ENCODE data around the gene AQP12A. TPM values are rescaled to one million over a fixed set of nuclear protein-coding genes. Genes with fewer than 3 reads are reported as not detected.

AQP12A gene
- total and polyA plus RNA-seq, 2 donors (not counting 1 experiment from before 2014, with no cell fraction given): not detected

DNA sequence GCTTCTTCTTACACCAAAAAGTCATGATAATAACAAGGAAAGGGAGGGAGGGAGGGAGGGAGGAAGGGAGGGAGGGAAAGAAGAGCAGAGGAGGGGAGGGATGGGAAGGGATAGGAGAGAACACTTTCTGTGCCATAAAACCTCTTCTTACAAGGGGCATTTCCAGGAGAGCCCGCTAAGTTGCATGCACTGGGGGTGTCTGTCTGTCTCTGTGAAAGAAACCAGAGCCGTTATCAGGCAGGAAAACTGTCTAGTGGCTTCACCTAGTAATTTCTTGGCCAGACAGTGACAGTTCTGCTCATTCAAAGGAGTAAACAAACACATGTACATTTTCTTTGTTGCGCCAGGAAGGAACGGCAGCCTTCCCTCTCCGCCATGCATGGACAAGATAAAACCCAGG lies 45.8 kb downstream of the AQP12A start:
- no peaks in the 10 kb centered on the region for H4K20me1 ChIP-seq (ENCODE audit: control insufficient read depth, extremely low read depth, insufficient read depth, low read length)
- no peak overlapping the region for H3K4me2 ChIP-seq (ENCODE audit: extremely low read depth, insufficient read depth, low read length)
- no peaks in the 10 kb centered on the region for H3K36me3 ChIP-seq (ENCODE audit: control insufficient read depth, insufficient read depth, low read length)
- TF ChIP-seq, protein P1, sequence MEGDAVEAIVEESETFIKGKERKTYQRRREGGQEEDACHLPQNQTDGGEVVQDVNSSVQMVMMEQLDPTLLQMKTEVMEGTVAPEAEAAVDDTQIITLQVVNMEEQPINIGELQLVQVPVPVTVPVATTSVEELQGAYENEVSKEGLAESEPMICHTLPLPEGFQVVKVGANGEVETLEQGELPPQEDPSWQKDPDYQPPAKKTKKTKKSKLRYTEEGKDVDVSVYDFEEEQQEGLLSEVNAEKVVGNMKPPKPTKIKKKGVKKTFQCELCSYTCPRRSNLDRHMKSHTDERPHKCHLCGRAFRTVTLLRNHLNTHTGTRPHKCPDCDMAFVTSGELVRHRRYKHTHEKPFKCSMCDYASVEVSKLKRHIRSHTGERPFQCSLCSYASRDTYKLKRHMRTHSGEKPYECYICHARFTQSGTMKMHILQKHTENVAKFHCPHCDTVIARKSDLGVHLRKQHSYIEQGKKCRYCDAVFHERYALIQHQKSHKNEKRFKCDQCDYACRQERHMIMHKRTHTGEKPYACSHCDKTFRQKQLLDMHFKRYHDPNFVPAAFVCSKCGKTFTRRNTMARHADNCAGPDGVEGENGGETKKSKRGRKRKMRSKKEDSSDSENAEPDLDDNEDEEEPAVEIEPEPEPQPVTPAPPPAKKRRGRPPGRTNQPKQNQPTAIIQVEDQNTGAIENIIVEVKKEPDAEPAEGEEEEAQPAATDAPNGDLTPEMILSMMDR (conservative IDR thresholded peaks at IDR 0.05 in 1 of 2, IDR thresholded peaks at IDR 0.05 in 1 of 2; ENCODE audit: low read depth in 1 of 2, low read length in 2 of 2): no peak
- TF ChIP-seq EZH2 (IDR thresholded peaks at IDR 0.05; ENCODE audit: low read length, missing control alignments): no peak
- no peaks in the 10 kb centered on the region for H3K27me3 ChIP-seq (ENCODE audit: control insufficient read depth, insufficient read depth, low read length)
- H3K9me3 ChIP-seq (ENCODE audit: control insufficient read depth, insufficient read depth, low read depth, low read length): no peaks in the 10 kb centered on the region
- H3K4me1 ChIP-seq (ENCODE audit: control insufficient read depth, extremely low read depth, insufficient read depth, low read length): no peaks in the 10 kb centered on the region
- no peak overlapping the region for H3K4me3 ChIP-seq (replicated peaks in 1 of 4; ENCODE audit: control extremely low read depth in 1 of 4, insufficient read depth in 1 of 4, low read depth in 3 of 4, low read length in 4 of 4)
- no peak overlapping the region for H3K27ac ChIP-seq (ENCODE audit: insufficient read depth, low read length)
- no peak overlapping the region for H3K9ac ChIP-seq (ENCODE audit: insufficient read depth, low read length)
- no peak overlapping the region for H2AFZ ChIP-seq (ENCODE audit: low read length)
- DNase-seq (ENCODE audit: low read depth in 2 of 2): no peak
- no peaks in the 10 kb centered on the region for H3K79me2 ChIP-seq (ENCODE audit: control insufficient read depth, insufficient read depth, low read length)

DNA sequence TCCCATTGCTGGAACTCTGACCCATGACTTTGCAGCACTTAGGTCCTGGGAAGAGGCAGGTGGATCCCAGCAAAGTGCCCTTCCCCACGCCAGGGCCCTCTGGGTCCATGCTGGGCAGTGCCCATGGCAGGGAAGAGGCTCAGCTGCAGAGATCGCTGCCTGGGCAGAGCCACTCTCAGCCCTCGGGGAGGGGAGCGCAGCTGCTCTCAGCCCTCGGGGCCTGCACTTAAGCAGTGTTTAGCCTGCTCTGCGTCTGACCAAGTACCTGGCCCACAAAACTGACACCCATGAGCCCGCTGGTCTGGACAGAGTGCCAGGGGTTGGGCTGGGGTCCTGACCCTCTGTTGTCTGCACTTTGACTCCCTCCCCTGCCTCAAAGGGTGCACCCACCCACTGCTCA lies 46.3 kb downstream of the AQP12A start:
- Histone ChIP-seq H3K79me2 (ENCODE audit: control insufficient read depth, insufficient read depth, low read length) (no peaks in the 10 kb centered on the region), H3K36me3 (ENCODE audit: control insufficient read depth, insufficient read depth, low read length) (no peaks in the 10 kb centered on the region), H3K27ac (ENCODE audit: insufficient read depth, low read length) (no peak overlapping the region), H3K9ac (ENCODE audit: insufficient read depth, low read length) (no peak overlapping the region), H3K4me2 (ENCODE audit: extremely low read depth, insufficient read depth, low read length) (no peak overlapping the region), H3K27me3 (ENCODE audit: control insufficient read depth, insufficient read depth, low read length) (no peaks in the 10 kb centered on the region), H4K20me1 (ENCODE audit: control insufficient read depth, extremely low read depth, insufficient read depth, low read length) (no peaks in the 10 kb centered on the region), H3K4me1 (ENCODE audit: control insufficient read depth, extremely low read depth, insufficient read depth, low read length) (no peaks in the 10 kb centered on the region), H3K9me3 (ENCODE audit: control insufficient read depth, insufficient read depth, low read depth, low read length) (no peaks in the 10 kb centered on the region), H3K4me3 (replicated peaks in 1 of 4; ENCODE audit: control extremely low read depth in 1 of 4, insufficient read depth in 1 of 4, low read depth in 3 of 4, low read length in 4 of 4) (no peak overlapping the region), H2AFZ (ENCODE audit: low read length) (no peak overlapping the region)
- no peak for DNase-seq (ENCODE audit: low read depth in 2 of 2)
- TF ChIP-seq EZH2 (IDR thresholded peaks at IDR 0.05; ENCODE audit: low read length, missing control alignments): no peak

DNA sequence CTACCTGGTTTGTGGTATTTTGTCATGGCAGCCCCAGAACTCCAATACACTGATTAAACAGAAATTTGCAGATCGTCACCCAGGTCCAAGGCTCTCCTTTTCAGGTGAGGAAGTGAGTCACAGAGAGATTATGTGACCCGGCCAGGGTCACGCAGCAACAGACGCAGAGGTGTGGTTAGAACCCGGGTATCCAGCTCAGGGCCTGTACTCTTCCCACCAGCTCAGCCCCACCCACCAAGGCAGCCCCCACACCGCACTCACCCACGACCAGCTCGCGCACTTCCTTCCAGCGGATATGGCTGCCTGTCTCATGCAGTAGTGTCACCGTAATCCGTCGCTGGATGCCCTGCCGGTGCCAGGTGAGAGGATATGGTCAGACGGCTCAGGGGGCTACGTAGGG lies 48.1 kb downstream of the AQP12A start:
- H3K4me2 ChIP-seq (ENCODE audit: extremely low read depth, insufficient read depth, low read length): no peak overlapping the region
- H2AFZ ChIP-seq (ENCODE audit: low read length): no peak overlapping the region
- no peaks in the 10 kb centered on the region for H3K36me3 ChIP-seq (ENCODE audit: control insufficient read depth, insufficient read depth, low read length)
- no peaks in the 10 kb centered on the region for H3K9me3 ChIP-seq (ENCODE audit: control insufficient read depth, insufficient read depth, low read depth, low read length)
- no peak overlapping the region for H3K27ac ChIP-seq (ENCODE audit: insufficient read depth, low read length)
- H4K20me1 ChIP-seq (ENCODE audit: control insufficient read depth, extremely low read depth, insufficient read depth, low read length): no peaks in the 10 kb centered on the region
- H3K4me3 ChIP-seq (replicated peaks in 1 of 4; ENCODE audit: control extremely low read depth in 1 of 4, insufficient read depth in 1 of 4, low read depth in 3 of 4, low read length in 4 of 4): no peak overlapping the region
- no peaks in the 10 kb centered on the region for H3K79me2 ChIP-seq (ENCODE audit: control insufficient read depth, insufficient read depth, low read length)
- H3K4me1 ChIP-seq (ENCODE audit: control insufficient read depth, extremely low read depth, insufficient read depth, low read length): no peaks in the 10 kb centered on the region
- H3K27me3 ChIP-seq (ENCODE audit: control insufficient read depth, insufficient read depth, low read length): no peaks in the 10 kb centered on the region
- DNase-seq (ENCODE audit: low read depth in 2 of 2): no peak
- no peak for TF ChIP-seq EZH2 (IDR thresholded peaks at IDR 0.05; ENCODE audit: low read length, missing control alignments)
- TF ChIP-seq, protein P1 (conservative IDR thresholded peaks at IDR 0.05 in 1 of 2, IDR thresholded peaks at IDR 0.05 in 1 of 2; ENCODE audit: low read depth in 1 of 2, low read length in 2 of 2): no peak
- H3K9ac ChIP-seq (ENCODE audit: insufficient read depth, low read length): no peak overlapping the region
